ENCODE results near the gene SMNDC1.

The SMNDC1 gene

DNA sequence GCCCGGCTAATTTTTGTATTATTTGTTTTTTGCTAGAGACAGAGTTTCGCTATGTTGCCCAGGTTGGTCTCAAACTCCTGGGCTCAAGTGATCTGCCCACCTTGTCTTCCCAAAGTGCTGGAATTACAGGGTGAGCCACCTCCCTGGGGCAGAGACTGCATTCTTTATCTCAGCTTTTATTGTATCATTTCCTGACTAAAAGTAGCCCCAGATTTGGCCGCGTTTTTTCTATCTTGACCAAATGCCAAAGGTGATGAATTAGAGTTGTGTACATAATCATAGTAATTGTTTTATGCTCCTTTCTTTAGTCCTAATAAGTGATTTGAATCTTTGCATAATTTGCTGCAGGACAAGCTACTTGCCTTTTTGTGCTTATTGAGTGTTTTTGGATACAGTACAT lies 3.1 kb upstream of the SMNDC1 start:
- peaks cover 20% of the 10 kb centered on the region for H3K79me2 ChIP-seq (ENCODE audit: control insufficient read depth, low read length)
- no peaks in the 10 kb centered on the region for H4K20me1 ChIP-seq (ENCODE audit: control insufficient read depth, insufficient read depth, low read depth, low read length)
- H3K4me3 ChIP-seq (ENCODE audit: low read length) = no peak overlapping the region
- 0 out of 2 replicates have a peak, but pooled peaks cover 9% of the 10 kb centered on the region for H3F3A ChIP-seq (ENCODE audit: control insufficient read depth, insufficient read depth)
- no peaks in the 10 kb centered on the region for H3K9me2 ChIP-seq (replicated peaks; ENCODE audit: control insufficient read depth, low read length)
- TF ChIP-seq EZH2phosphoT487 (IDR thresholded peaks at IDR 0.05; ENCODE audit: borderline replicate concordance, low read length) = no peak
- TF ChIP-seq, protein P1, sequence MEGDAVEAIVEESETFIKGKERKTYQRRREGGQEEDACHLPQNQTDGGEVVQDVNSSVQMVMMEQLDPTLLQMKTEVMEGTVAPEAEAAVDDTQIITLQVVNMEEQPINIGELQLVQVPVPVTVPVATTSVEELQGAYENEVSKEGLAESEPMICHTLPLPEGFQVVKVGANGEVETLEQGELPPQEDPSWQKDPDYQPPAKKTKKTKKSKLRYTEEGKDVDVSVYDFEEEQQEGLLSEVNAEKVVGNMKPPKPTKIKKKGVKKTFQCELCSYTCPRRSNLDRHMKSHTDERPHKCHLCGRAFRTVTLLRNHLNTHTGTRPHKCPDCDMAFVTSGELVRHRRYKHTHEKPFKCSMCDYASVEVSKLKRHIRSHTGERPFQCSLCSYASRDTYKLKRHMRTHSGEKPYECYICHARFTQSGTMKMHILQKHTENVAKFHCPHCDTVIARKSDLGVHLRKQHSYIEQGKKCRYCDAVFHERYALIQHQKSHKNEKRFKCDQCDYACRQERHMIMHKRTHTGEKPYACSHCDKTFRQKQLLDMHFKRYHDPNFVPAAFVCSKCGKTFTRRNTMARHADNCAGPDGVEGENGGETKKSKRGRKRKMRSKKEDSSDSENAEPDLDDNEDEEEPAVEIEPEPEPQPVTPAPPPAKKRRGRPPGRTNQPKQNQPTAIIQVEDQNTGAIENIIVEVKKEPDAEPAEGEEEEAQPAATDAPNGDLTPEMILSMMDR (IDR thresholded peaks at IDR 0.05; ENCODE audit: low read depth, low read length, poor library complexity, severe bottlenecking) = no peak
- peaks cover 15% of the 10 kb centered on the region for H3K36me3 ChIP-seq (ENCODE audit: control insufficient read depth, low read length)
- H3K9me3 ChIP-seq (ENCODE audit: control insufficient read depth, insufficient read depth, low read length) = no peaks in the 10 kb centered on the region
- peaks cover 32% of the 10 kb centered on the region for H3K4me1 ChIP-seq (ENCODE audit: control insufficient read depth, low read length)
- no peak overlapping the region for H3K27ac ChIP-seq (ENCODE audit: low read depth, low read length)
- H3K27me3 ChIP-seq (ENCODE audit: control insufficient read depth, low read length) = peaks cover 4% of the 10 kb centered on the region; the same call in 1 of the 2 replicates
- no peak overlapping the region for H3K4me2 ChIP-seq (ENCODE audit: low read length)

DNA sequence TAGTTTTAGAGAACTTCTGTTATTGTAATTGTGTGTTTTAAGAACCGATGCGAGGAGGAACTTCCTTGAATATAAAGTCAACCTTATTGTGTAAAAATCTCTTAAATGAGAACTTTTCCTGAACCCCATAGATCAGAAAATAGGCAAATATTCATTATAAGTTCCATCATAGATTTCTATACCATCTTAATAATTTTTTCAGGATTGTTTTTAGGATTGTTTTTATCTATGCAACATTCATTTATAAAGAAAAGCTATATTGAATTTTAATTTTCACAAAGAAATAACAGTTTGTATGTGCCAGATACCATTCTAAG lies 1.7 kb upstream of the SMNDC1 start:
- Histone ChIP-seq H3K36me3 (ENCODE audit: control insufficient read depth, low read length) (peaks cover 29% of the 10 kb centered on the region), H3K4me2 (ENCODE audit: low read length) (peak overlapping the region; percentile 62), H3K4me1 (ENCODE audit: control insufficient read depth, low read length) (peaks cover 39% of the 10 kb centered on the region), H3K9me2 (replicated peaks; ENCODE audit: control insufficient read depth, low read length) (no peaks in the 10 kb centered on the region), H4K20me1 (ENCODE audit: control insufficient read depth, insufficient read depth, low read depth, low read length) (0 out of 2 replicates have a peak, but pooled peaks cover 8% of the 10 kb centered on the region), H3K79me2 (ENCODE audit: control insufficient read depth, low read length) (peaks cover 34% of the 10 kb centered on the region), H3K9me3 (ENCODE audit: control insufficient read depth, insufficient read depth, low read length) (no peaks in the 10 kb centered on the region), H3K27me3 (ENCODE audit: control insufficient read depth, low read length) (no peaks in the 10 kb centered on the region), H3K4me3 (ENCODE audit: low read length) (peak overlapping the region; percentile 32; the same call in 1 of the 2 replicates), H3K27ac (ENCODE audit: low read depth, low read length) (no peak overlapping the region; the same call in 1 of the 2 replicates), H3F3A (ENCODE audit: control insufficient read depth, insufficient read depth) (0 out of 2 replicates have a peak, but pooled peaks cover 9% of the 10 kb centered on the region)
- TF ChIP-seq, protein P1 (IDR thresholded peaks at IDR 0.05; ENCODE audit: low read depth, low read length, poor library complexity, severe bottlenecking) = no peak
- no peak for TF ChIP-seq EZH2phosphoT487 (IDR thresholded peaks at IDR 0.05; ENCODE audit: borderline replicate concordance, low read length)

DNA sequence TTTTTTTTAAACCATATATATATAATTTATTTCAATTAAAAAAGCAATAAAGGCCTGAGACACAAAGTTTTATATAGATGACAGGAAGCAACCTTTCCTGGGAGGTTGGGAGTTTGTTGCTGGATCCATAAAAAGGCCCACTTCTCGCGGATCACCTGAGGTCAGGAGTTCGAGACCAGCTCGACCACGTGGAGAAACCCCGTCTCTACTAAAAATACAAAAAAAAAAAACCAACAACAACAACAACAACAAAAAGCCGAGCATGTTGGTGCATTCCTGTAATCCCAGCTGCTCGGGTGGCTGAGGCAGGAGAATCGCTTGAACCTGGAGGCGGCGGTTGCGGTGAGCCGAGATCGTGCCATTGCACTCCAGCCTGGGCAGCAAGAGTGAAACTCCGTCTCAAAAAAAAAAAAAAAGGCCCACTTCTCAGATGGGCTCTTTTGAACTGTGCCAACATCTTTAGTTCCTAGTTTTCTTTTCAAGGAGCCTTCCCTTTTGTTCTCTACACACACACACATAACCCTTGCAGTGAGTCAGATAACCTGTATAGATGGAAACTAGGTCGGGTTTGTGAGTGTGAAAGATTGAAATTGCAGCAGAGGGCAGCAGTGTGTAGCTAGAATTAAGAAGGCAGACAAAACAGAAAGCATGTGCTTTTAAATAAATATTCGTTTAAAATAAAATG lies 1.2 kb upstream of the SMNDC1 start:
- Histone ChIP-seq H3K4me3 (ENCODE audit: low read length) (peak overlapping the region; percentile 78; the same call in 1 of the 2 replicates), H3K36me3 (ENCODE audit: control insufficient read depth, low read length) (peaks cover 34% of the 10 kb centered on the region), H3K27me3 (ENCODE audit: control insufficient read depth, low read length) (no peaks in the 10 kb centered on the region), H4K20me1 (ENCODE audit: control insufficient read depth, insufficient read depth, low read depth, low read length) (0 out of 2 replicates have a peak, but pooled peaks cover 8% of the 10 kb centered on the region), H3K4me1 (ENCODE audit: control insufficient read depth, low read length) (peaks cover 39% of the 10 kb centered on the region), H3F3A (ENCODE audit: control insufficient read depth, insufficient read depth) (0 out of 2 replicates have a peak, but pooled peaks cover 9% of the 10 kb centered on the region), H3K27ac (ENCODE audit: low read depth, low read length) (peak overlapping the region; percentile 57; the same call in 1 of the 2 replicates), H3K9me3 (ENCODE audit: control insufficient read depth, insufficient read depth, low read length) (no peaks in the 10 kb centered on the region), H3K4me2 (ENCODE audit: low read length) (peak overlapping the region; percentile 62), H3K9me2 (replicated peaks; ENCODE audit: control insufficient read depth, low read length) (no peaks in the 10 kb centered on the region), H3K79me2 (ENCODE audit: control insufficient read depth, low read length) (peaks cover 39% of the 10 kb centered on the region)
- no peak for TF ChIP-seq EZH2phosphoT487 (IDR thresholded peaks at IDR 0.05; ENCODE audit: borderline replicate concordance, low read length)
- TF ChIP-seq, protein P1 (IDR thresholded peaks at IDR 0.05; ENCODE audit: low read depth, low read length, poor library complexity, severe bottlenecking) = peak; percentile 73
